Fibroblast of lung (primary cell): ENCODE results near the gene PTEN. TPM values are rescaled to one million over a fixed set of nuclear protein-coding genes. Genes with fewer than 3 reads are reported as not detected.
"Not testable (repeated sequence)": the region's sequence is repeated elsewhere in the genome, so short reads cannot be mapped to it uniquely, and the experiment has no call there.

Experiments used
- DNase-seq, 2 donors: peaks; one replicate each; pipeline versions ENCODE4 v3.0.0 to v3.0.0-alpha.2; 2010; ENCODE audit warnings: low read depth in 2 of 2
- H2AFZ ChIP-seq: 2 replicates; pipeline ENCODE4 v1.5.1; 2012; ENCODE audit warnings: low read length, control low read depth, inconsistent platforms
- H3K27ac ChIP-seq: 2 replicates; pipeline ENCODE4 v1.5.1; 2011; ENCODE audit warnings: low read length, control low read depth; ENCODE audit not compliant: insufficient read depth
- H3K27me3 ChIP-seq: 2 replicates; pipeline ENCODE4 v1.5.1; 2011; ENCODE audit warnings: mild to moderate bottlenecking, low read length; ENCODE audit not compliant: control insufficient read depth, insufficient read depth
- H3K36me3 ChIP-seq: 2 replicates; pipeline ENCODE4 v1.5.1; 2011; ENCODE audit warnings: low read length; ENCODE audit not compliant: control insufficient read depth, insufficient read depth
- H3K4me1 ChIP-seq: 2 replicates; pipeline ENCODE4 v1.5.1; 2011; ENCODE audit warnings: low read length; ENCODE audit not compliant: control insufficient read depth, insufficient read depth; ENCODE audit errors: extremely low read depth
- H3K4me2 ChIP-seq: 2 replicates; pipeline ENCODE4 v1.5.1; 2011; ENCODE audit warnings: low read length, control low read depth; ENCODE audit not compliant: insufficient read depth; ENCODE audit errors: extremely low read depth
- H3K4me3 ChIP-seq, 4 experiments: fragments of 200-600 bp in 1 of 4; sonication (generic) in 1 of 4; replicated peaks in 1 of 4; 2 replicates each; pipeline ENCODE4 v1.5.1; 2011 to 2016; ENCODE audit warnings: low read length in 4 of 4, low read depth in 3 of 4, mild to moderate bottlenecking in 3 of 4, control low read depth in 2 of 4, inconsistent platforms in 1 of 4, mixed read lengths in 1 of 4; ENCODE audit not compliant: insufficient read depth in 1 of 4; ENCODE audit errors: control extremely low read depth in 1 of 4
- H3K79me2 ChIP-seq: 2 replicates; pipeline ENCODE4 v1.5.1; 2012; ENCODE audit warnings: mild to moderate bottlenecking, low read length, inconsistent platforms; ENCODE audit not compliant: control insufficient read depth, insufficient read depth
- H3K9ac ChIP-seq: 2 replicates; pipeline ENCODE4 v1.5.1; 2011; ENCODE audit warnings: mild to moderate bottlenecking, low read length, control low read depth; ENCODE audit not compliant: insufficient read depth
- H3K9me3 ChIP-seq: 2 replicates; pipeline ENCODE4 v1.5.1; 2012; ENCODE audit warnings: low read depth, low read length; ENCODE audit not compliant: control insufficient read depth, insufficient read depth
- H4K20me1 ChIP-seq: 2 replicates; pipeline ENCODE4 v1.5.1; 2011; ENCODE audit warnings: low read length; ENCODE audit not compliant: control insufficient read depth, insufficient read depth; ENCODE audit errors: extremely low read depth
- EZH2 ChIP-seq: IDR thresholded peaks from 2 replicates; pipeline ENCODE4 v1.5.1; 2012; ENCODE audit warnings: low read length, control low read depth, mild to moderate bottlenecking; ENCODE audit errors: missing control alignments
- polyA plus RNA-seq, 2 donors: library from polyadenylated mRNA; depleted of rRNA in 1 of 2; stranded (reverse) in 1 of 2; unstranded in 1 of 2; fragments of >200 nt; gene quantifications; 2 replicates each; pipeline ENCODE4 v1.2.1, GENCODE V29; 2011 to 2012; ENCODE audit warnings: missing spikeins in 1 of 2
- total RNA-seq: library from RNA; depleted of rRNA; stranded (reverse); fragments of >200 nt; gene quantifications from 2 replicates; pipeline ENCODE4 v1.2.1, GENCODE V29; 2014
- TF ChIP-seq, protein P1 (sequence below), 2 donors: IDR thresholded peaks in 1 of 2; conservative IDR thresholded peaks in 1 of 2; 1 replicate in 1 of 2; 2 replicates in 1 of 2; pipeline ENCODE4 v1.5.1; 2011 to 2012; ENCODE audit warnings: low read length in 2 of 2, control low read depth in 1 of 2, inconsistent platforms in 1 of 2, low read depth in 1 of 2, mild to moderate bottlenecking in 1 of 2

PTEN gene
- total and polyA plus RNA-seq, 2 donors (not counting 1 experiment from before 2014, with no cell fraction given): 60.2 to 200 TPM

DNA sequence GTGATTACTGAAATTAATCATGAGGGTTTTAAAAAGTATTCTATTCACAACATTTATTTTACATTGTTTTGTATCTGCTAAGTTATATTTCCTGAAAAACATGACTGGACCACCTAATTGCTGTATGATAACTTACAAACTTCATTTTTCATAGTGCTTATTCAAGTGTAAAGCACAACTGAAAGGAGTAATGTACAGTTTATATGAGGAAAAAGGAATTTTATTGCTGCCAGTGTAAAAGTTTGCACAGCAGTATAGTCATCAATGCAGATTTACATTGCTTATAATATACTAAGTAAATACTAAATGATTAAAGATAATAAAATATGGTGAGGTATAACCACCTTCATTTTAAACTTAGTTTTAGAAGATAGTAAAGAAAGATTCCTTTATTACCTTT, 4.0 kb downstream of the PTEN start:
- no peak overlapping the region for H2AFZ ChIP-seq
- no peak overlapping the region for H3K27ac ChIP-seq
- no peaks in the 10 kb centered on the region for H3K36me3 ChIP-seq
- H4K20me1 ChIP-seq: peaks cover 10% of the 10 kb centered on the region
- TF ChIP-seq EZH2: no peak
- TF ChIP-seq, protein P1, sequence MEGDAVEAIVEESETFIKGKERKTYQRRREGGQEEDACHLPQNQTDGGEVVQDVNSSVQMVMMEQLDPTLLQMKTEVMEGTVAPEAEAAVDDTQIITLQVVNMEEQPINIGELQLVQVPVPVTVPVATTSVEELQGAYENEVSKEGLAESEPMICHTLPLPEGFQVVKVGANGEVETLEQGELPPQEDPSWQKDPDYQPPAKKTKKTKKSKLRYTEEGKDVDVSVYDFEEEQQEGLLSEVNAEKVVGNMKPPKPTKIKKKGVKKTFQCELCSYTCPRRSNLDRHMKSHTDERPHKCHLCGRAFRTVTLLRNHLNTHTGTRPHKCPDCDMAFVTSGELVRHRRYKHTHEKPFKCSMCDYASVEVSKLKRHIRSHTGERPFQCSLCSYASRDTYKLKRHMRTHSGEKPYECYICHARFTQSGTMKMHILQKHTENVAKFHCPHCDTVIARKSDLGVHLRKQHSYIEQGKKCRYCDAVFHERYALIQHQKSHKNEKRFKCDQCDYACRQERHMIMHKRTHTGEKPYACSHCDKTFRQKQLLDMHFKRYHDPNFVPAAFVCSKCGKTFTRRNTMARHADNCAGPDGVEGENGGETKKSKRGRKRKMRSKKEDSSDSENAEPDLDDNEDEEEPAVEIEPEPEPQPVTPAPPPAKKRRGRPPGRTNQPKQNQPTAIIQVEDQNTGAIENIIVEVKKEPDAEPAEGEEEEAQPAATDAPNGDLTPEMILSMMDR (conservative IDR thresholded peaks at IDR 0.05 in 1 of 2, IDR thresholded peaks at IDR 0.05 in 1 of 2; ENCODE audit: low read depth in 1 of 2, low read length in 2 of 2): no peak
- H3K9ac ChIP-seq: no peak overlapping the region
- peaks cover under 1% of the 10 kb centered on the region for H3K4me1 ChIP-seq
- H3K4me2 ChIP-seq: peak overlapping the region; percentile 91
- peak overlapping the region; percentile 84 to 98 (median 88) for H3K4me3 ChIP-seq
- no peaks in the 10 kb centered on the region for H3K27me3 ChIP-seq
- peaks cover 93% of the 10 kb centered on the region for H3K79me2 ChIP-seq
- no peak for DNase-seq
- no peaks in the 10 kb centered on the region for H3K9me3 ChIP-seq

DNA sequence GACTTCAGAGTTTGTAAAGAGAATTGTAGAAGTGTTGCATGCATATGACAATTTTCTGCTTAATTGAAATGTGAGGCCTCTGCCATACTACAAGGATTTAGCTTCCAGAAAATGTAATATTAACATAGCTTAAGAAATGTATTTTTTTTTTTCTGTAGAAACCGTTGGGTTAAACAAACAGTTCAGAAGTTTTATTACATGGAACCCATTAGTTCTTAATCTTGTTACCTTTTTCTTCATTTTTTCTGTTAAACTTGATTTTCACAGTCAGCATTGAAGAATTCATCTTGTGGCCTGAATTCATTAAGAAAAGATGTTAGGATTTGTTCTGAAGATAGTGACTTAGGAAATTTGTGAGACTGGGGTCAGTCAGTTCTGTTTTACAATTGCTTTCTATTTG, 4.9 kb downstream of the PTEN start:
- H3K4me2 ChIP-seq: peak overlapping the region; percentile 91
- H3K4me3 ChIP-seq: peak overlapping the region; percentile 84 to 98 (median 88)
- H4K20me1 ChIP-seq: peaks cover 10% of the 10 kb centered on the region
- no peak overlapping the region for H3K9ac ChIP-seq
- H3K36me3 ChIP-seq: no peaks in the 10 kb centered on the region
- no peaks in the 10 kb centered on the region for H3K27me3 ChIP-seq
- H3K9me3 ChIP-seq: no peaks in the 10 kb centered on the region
- no peak overlapping the region for H2AFZ ChIP-seq
- DNase-seq: peak in 1 of 2 donors; percentile 27
- peaks cover 4% of the 10 kb centered on the region for H3K4me1 ChIP-seq
- TF ChIP-seq, protein P1 (conservative IDR thresholded peaks at IDR 0.05 in 1 of 2, IDR thresholded peaks at IDR 0.05 in 1 of 2; ENCODE audit: low read depth in 1 of 2, low read length in 2 of 2): no peak
- TF ChIP-seq EZH2: no peak
- H3K27ac ChIP-seq: no peak overlapping the region
- H3K79me2 ChIP-seq: peaks cover 96% of the 10 kb centered on the region

DNA sequence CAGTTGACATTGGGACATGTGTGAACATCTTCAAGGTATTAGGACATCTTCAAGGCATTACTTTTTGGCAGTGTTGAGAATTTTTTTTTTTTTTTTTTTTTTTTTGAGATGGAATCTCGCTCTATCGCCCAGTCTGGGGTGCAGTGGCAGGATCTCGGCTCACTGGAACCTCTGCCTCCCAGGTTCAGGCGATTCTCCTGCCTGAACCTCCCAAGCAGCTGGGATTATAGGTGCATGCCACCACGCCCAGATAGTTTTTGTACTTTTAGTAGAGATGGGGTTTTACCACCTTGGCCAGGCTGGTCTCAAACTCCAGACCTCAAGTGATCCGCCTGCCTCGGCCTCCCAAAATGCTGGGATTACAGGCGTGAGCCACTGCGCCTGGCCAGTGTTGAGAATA, 5.7 kb downstream of the PTEN start:
- not testable (repeated sequence) for H3K9ac ChIP-seq, H3K27ac ChIP-seq, DNase-seq

More for the DNA sequence above, 5.7 kb downstream of the PTEN start:
- Histone ChIP-seq H3K79me2 (peaks cover 100% of the 10 kb centered on the region), H3K4me3 (peak overlapping the region in 3 of 4 experiments; percentile 84 to 98 (median 85)), H3K4me2 (peak overlapping the region; percentile 11)
- not testable (repeated sequence) for H3K27me3 ChIP-seq, H4K20me1 ChIP-seq, H3K36me3 ChIP-seq, H3K9me3 ChIP-seq, H3K4me1 ChIP-seq, H2AFZ ChIP-seq
